HCT116 (cell line): Measurements from ENCODE around the gene CLCN5. TPM values are rescaled to one million over a fixed set of nuclear protein-coding genes. Genes with fewer than 3 reads are reported as not detected.

Source experiments
- ATAC-seq: fragments of 200-7000 bp; cut with Tn5 transposase; 2 replicates; pipeline ENCODE4 v1.9.1; 2020; ENCODE audit warnings: mild to moderate bottlenecking, moderate library complexity
- BruUV-seq: library from RNA; stranded (reverse); fragments of 400-500 nt; replicated peaks from 2 replicates; lab custom pipeline; 2021; lab: Mats Ljungman, UMichigan
- CTCF ChIA-PET: fragments of 300-600 bp; sonication (Branson Sonifier 250); formaldehyde crosslinking; loops from one replicate; lab custom pipeline; 2021; ENCODE audit warnings: antibody characterized with exemption; lab: Charles Lee
- POLR2A ChIA-PET: fragments of 300-600, 350-600 bp; sonication (Branson Sonifier 250); formaldehyde crosslinking; loops from one replicate; lab custom pipeline; 2021; ENCODE audit warnings: antibody characterized with exemption; lab: Charles Lee
- RAD21 ChIA-PET, 2 experiments: fragments of 300-600 bp; sonication (Branson Sonifier 250); formaldehyde crosslinking; loops; one replicate each; lab custom pipeline; 2023; ENCODE audit warnings: low total read pairs in 2 of 2; ENCODE audit not compliant: uncharacterized antibody in 2 of 2, unreplicated experiment in 2 of 2, low non-redundant PET in 1 of 2; lab: Charles Lee
- DNase-seq: peaks from one replicate; pipeline ENCODE4 v3.0.0-alpha.2; 2010; ENCODE audit warnings: low read depth, low spot score
- H2AFZ ChIP-seq: fragments of 200-600 bp; shearing (Covaris generic), sonication (generic); 2 replicates; pipeline ENCODE4 v1.6.1; 2017; ENCODE audit warnings: low read depth, mixed run types, mixed read lengths, antibody characterized with exemption, low read length; ENCODE audit not compliant: poor library complexity, severe bottlenecking
- H3K27ac ChIP-seq: 2 replicates; pipeline ENCODE4 v1.5.1; 2012; ENCODE audit warnings: low read depth, low read length
- H3K27me3 ChIP-seq: fragments of 200-600 bp; sonication (generic); 2 replicates; pipeline ENCODE4 v1.6.1; 2016; ENCODE audit warnings: mixed run types, low read length, mixed read lengths; ENCODE audit not compliant: insufficient read depth
- H3K36me3 ChIP-seq, 2 experiments: fragments of 200-500 bp in 1 of 2; fragments of 200-600 bp in 1 of 2; sonication (Bioruptor generic) in 1 of 2; sonication (generic) in 1 of 2; 2 replicates each; pipeline versions ENCODE4 v1.5.1 to v1.6.1; 2014 to 2016; ENCODE audit warnings: low read length in 2 of 2, inconsistent platforms in 1 of 2, mixed read lengths in 1 of 2, mixed run types in 1 of 2; ENCODE audit not compliant: insufficient read depth in 2 of 2, control insufficient read depth in 1 of 2
- H3K4me1 ChIP-seq, 2 experiments: fragments of 200-600 bp in 1 of 2; sonication (generic) in 1 of 2; 2 replicates each; pipeline versions ENCODE4 v1.5.1 to v1.6.1; 2012 to 2017; ENCODE audit warnings: low read length in 2 of 2, inconsistent platforms in 1 of 2, mild to moderate bottlenecking in 1 of 2, mixed read lengths in 1 of 2, mixed run types in 1 of 2, moderate library complexity in 1 of 2; ENCODE audit not compliant: insufficient read depth in 2 of 2, control insufficient read depth in 1 of 2
- H3K4me2 ChIP-seq: fragments of 200-600 bp; sonication (generic); 2 replicates; pipeline ENCODE4 v1.6.1; 2017; ENCODE audit warnings: mixed run types, low read length, mixed read lengths
- H3K4me3 ChIP-seq, 2 experiments: fragments of 200-600 bp in 1 of 2; sonication (generic) in 1 of 2; replicated peaks in 1 of 2; 2 replicates each; pipeline ENCODE4 v1.5.1; 2011 to 2016; ENCODE audit warnings: low read length in 2 of 2, control low read depth in 1 of 2, low read depth in 1 of 2, mild to moderate bottlenecking in 1 of 2, mixed read lengths in 1 of 2, mixed run types in 1 of 2
- H3K79me2 ChIP-seq: fragments of 200-600 bp; sonication (generic); 2 replicates; pipeline ENCODE4 v1.6.1; 2017; ENCODE audit warnings: mild to moderate bottlenecking, mixed run types, low read length, moderate library complexity, mixed read lengths; ENCODE audit not compliant: insufficient read depth
- H3K9ac ChIP-seq: fragments of 200-600 bp; sonication (generic); 2 replicates; pipeline ENCODE4 v1.6.1; 2016; ENCODE audit warnings: low read length, mixed read lengths
- H3K9me2 ChIP-seq: fragments of 200-600 bp; sonication (generic), shearing (Covaris generic); 2 replicates; pipeline ENCODE4 v1.6.1; 2017; ENCODE audit warnings: mixed run types, mild to moderate bottlenecking, moderate library complexity; ENCODE audit not compliant: insufficient read depth
- H3K9me3 ChIP-seq, 2 experiments: fragments of 200-500 bp in 1 of 2; fragments of 200-600 bp in 1 of 2; sonication (Bioruptor generic) in 1 of 2; sonication (generic) in 1 of 2; 2 replicates each; pipeline ENCODE4 v1.6.1; 2014 to 2017; ENCODE audit warnings: low read length in 2 of 2, mixed read lengths in 2 of 2, inconsistent platforms in 1 of 2, low read depth in 1 of 2, mild to moderate bottlenecking in 1 of 2, mixed run types in 1 of 2, moderate library complexity in 1 of 2; ENCODE audit not compliant: control insufficient read depth in 1 of 2, insufficient read depth in 1 of 2
- H4K20me1 ChIP-seq: fragments of 200-600 bp; sonication (generic), shearing (Covaris generic); 2 replicates; pipeline ENCODE4 v1.6.1; 2017; ENCODE audit warnings: mixed run types, mild to moderate bottlenecking, moderate library complexity; ENCODE audit not compliant: insufficient read depth
- CBX3 ChIP-seq: IDR thresholded peaks from 2 replicates; pipeline ENCODE4 v1.6.1; 2012; ENCODE audit warnings: low read depth
- CEBPB ChIP-seq: IDR thresholded peaks from 2 replicates; pipeline ENCODE4 v1.6.1; 2012; ENCODE audit warnings: low read depth
- EGR1 ChIP-seq: IDR thresholded peaks from 2 replicates; pipeline ENCODE4 v1.6.1; 2012; ENCODE audit warnings: low read depth
- ELF1 ChIP-seq: IDR thresholded peaks from 2 replicates; pipeline ENCODE4 v1.6.1; 2012; ENCODE audit warnings: low read depth, borderline replicate concordance
- EZH2 ChIP-seq: fragments of 200-600 bp; sonication (generic); IDR thresholded peaks from 2 replicates; pipeline ENCODE4 v1.6.1; 2017; ENCODE audit warnings: antibody characterized with exemption, mixed run types
- FOSL1 ChIP-seq: IDR thresholded peaks from 2 replicates; pipeline ENCODE4 v1.6.1; 2012; ENCODE audit warnings: low read depth
- JUND ChIP-seq: IDR thresholded peaks from 2 replicates; pipeline ENCODE4 v1.6.1; 2012
- POLR2A ChIP-seq: IDR thresholded peaks from 2 replicates; pipeline ENCODE4 v1.7.0; 2011; ENCODE audit warnings: borderline replicate concordance; ENCODE audit not compliant: insufficient read depth, insufficient read length; ENCODE audit errors: extremely low read depth
- RAD21 ChIP-seq: IDR thresholded peaks from 2 replicates; pipeline ENCODE4 v1.6.1; 2012; ENCODE audit warnings: low read depth, mild to moderate bottlenecking
- REST ChIP-seq: IDR thresholded peaks from 2 replicates; pipeline ENCODE4 v1.6.1; 2012; ENCODE audit warnings: low read depth
- SIN3A ChIP-seq: IDR thresholded peaks from 2 replicates; pipeline ENCODE4 v1.6.1; 2012; ENCODE audit warnings: low read depth
- SP1 ChIP-seq: IDR thresholded peaks from 2 replicates; pipeline ENCODE4 v1.6.1; 2012; ENCODE audit warnings: low read depth
- TCF7L2 ChIP-seq: IDR thresholded peaks from 2 replicates; pipeline ENCODE4 v1.7.0; 2011; ENCODE audit warnings: borderline replicate concordance, inconsistent platforms; ENCODE audit not compliant: insufficient read depth, insufficient read length; ENCODE audit errors: extremely low read depth
- YY1 ChIP-seq: IDR thresholded peaks from 2 replicates; pipeline ENCODE4 v1.6.1; 2011; ENCODE audit warnings: low read length, low read depth, moderate library complexity, mild to moderate bottlenecking; ENCODE audit not compliant: insufficient replicate concordance; ENCODE audit errors: extremely low read depth
- ZFX ChIP-seq: fragments of 450-650 bp; IDR thresholded peaks from 2 replicates; pipeline ENCODE4 v1.6.1; 2017
- ZNF274 ChIP-seq: fragments of 200-500 bp; sonication (Bioruptor generic); IDR thresholded peaks from 2 replicates; pipeline ENCODE4 v1.6.1; 2014; ENCODE audit warnings: mild to moderate bottlenecking, low read depth, low read length, inconsistent platforms
- intact Hi-C: fragments of 100-400 bp; cut with micrococcal nuclease; formaldehyde crosslinking; loops from 2 replicates; pipeline ENCODE4 v1.10.0; 2022
- total RNA-seq: library from RNA; stranded (reverse); gene quantifications from one replicate; pipeline ENCODE4 v1.2.1, GENCODE V29; 2021; ENCODE audit not compliant: unreplicated experiment

The CLCN5 gene
- total RNA-seq, 1 experiment from 2014 or later = 6.1 TPM

- no peak for TF ChIP-seq REST
- TF ChIP-seq SIN3A = no peak
- TF ChIP-seq TCF7L2 = no peak
- no peak for TF ChIP-seq CEBPB
- TF ChIP-seq YY1 = no peak
- no peak for TF ChIP-seq ZNF274
Observed at GRCh38 chrX:49896951-49897350, 25.4 kb upstream of the CLCN5 start (continued).

- no peaks in the 10 kb centered on the region for H4K20me1 ChIP-seq
- no peaks in the 10 kb centered on the region for H3K4me1 ChIP-seq
- H3K27me3 ChIP-seq = no peaks in the 10 kb centered on the region
- ChIA-PET CTCF (interaction anchor here (2.0 kb wide), 1 partner anchor 17 kb away, joined by 4 read pairs; no protein-coding TSS in a partner anchor), POLR2A (no interaction called here), RAD21 (no interaction called here)
- H3K27ac ChIP-seq = no peak overlapping the region
- no peaks in the 10 kb centered on the region for H3K9me3 ChIP-seq
- TF ChIP-seq EZH2 (no peak), ELF1 (no peak), ZFX (no peak), YY1 (no peak), TCF7L2 (no peak), FOSL1 (no peak), JUND (no peak), RAD21 (no peak), SP1 (no peak), CBX3 (no peak), REST (no peak), SIN3A (no peak), CEBPB (no peak), EGR1 (no peak), POLR2A (no peak)
- no TSS peak for BruUV-seq
- DNase-seq = no peak
- H3K36me3 ChIP-seq = no peaks in the 10 kb centered on the region
- no peak overlapping the region for H3K4me2 ChIP-seq
- H3K9ac ChIP-seq = no peak overlapping the region
- no peaks in the 10 kb centered on the region for H3K79me2 ChIP-seq
- H3K4me3 ChIP-seq = no peak overlapping the region
- no peak overlapping the region for H2AFZ ChIP-seq
- intact Hi-C loops = no loop called here
- no peaks in the 10 kb centered on the region for H3K9me2 ChIP-seq
- ATAC-seq = no peak
Observed at GRCh38 chrX:49901048-49901447, 21.3 kb upstream of the CLCN5 start.
